ENCODE data around the gene PKM.

PKM gene

DNA sequence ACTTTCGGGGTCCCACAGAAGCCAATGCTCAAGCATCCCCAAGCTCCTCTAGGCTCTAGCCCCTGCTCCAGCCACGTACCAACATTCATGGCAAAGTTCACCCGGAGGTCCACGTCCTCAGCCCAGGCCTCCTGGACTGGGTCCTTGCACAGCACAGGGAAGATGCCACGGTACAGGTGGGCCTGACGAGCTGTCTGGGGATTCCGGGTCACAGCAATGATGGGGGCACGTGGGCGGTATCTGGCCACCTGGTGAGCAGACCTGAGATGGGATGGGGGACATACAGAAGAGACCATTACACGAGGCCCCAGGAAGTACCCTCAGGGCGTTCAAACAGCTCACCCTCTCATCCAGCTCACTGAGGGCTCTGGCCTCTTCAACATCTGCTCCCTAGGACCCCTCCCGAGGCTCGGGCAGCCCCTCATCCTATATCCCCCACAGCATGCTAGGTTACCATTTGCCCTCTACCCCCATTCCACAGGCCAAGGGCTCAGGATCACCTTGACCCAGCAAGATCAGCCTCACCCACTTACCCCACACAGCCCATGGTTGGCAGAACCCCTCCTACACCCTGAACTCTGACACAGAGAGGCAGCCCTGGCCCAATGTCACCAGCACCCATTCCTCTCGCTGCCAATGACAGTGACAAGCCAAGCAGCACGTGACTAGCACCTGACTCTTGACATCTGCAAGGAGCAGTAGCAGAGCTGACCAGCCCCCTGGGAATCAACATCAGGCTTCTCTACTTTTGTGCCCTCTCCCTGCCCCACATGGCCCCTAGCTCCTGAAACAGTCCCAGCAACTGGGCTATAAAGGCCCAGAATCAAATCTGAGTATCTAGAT, 30.4 kb downstream of the PKM start:
- no peak for DNase-seq (ENCODE audit: low read depth in 2 of 2)

DNA sequence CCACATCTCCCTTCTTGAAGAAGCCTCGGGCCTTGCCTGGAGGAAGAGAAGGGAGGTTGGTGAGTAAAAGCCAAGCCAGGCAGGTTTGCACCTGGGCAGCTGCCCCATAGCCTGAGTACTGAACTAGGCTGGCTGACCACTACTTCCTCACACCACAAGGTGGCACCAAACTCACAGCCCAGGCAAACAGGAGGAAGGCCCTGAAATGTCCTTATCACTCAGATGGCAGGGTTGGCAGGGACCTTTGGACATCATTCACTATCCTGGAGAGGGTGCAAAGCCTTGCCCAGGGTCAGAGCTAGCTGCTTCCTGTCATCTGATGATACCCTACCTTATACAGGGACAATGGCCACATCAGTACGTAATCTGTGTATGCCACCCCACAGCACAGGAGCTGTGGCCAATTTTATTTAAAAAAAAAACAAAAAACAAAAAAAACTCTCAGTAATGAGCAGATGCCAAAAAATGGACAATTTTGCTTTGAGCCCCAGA, 31.2 kb downstream of the PKM start:
- DNase-seq (ENCODE audit: low read depth in 2 of 2) = peak; percentile 50 to 54

DNA sequence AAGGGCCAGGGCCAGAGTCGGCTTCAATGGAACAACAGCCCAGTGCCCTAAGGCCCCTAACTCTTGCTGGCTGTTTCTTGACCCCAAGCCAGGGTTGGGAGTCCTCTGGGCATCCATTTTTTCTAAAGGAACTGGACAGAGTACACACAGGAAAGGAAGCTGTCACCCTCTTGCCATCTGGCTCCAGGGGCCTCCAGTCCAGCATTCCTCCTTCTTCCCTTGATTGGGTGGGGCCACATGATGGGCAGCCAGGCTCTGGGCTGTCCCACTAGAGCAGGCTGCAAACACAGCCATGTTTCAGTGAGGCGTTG, 31.8 kb downstream of the PKM start:
- no peak for DNase-seq (ENCODE audit: low read depth in 2 of 2)

DNA sequence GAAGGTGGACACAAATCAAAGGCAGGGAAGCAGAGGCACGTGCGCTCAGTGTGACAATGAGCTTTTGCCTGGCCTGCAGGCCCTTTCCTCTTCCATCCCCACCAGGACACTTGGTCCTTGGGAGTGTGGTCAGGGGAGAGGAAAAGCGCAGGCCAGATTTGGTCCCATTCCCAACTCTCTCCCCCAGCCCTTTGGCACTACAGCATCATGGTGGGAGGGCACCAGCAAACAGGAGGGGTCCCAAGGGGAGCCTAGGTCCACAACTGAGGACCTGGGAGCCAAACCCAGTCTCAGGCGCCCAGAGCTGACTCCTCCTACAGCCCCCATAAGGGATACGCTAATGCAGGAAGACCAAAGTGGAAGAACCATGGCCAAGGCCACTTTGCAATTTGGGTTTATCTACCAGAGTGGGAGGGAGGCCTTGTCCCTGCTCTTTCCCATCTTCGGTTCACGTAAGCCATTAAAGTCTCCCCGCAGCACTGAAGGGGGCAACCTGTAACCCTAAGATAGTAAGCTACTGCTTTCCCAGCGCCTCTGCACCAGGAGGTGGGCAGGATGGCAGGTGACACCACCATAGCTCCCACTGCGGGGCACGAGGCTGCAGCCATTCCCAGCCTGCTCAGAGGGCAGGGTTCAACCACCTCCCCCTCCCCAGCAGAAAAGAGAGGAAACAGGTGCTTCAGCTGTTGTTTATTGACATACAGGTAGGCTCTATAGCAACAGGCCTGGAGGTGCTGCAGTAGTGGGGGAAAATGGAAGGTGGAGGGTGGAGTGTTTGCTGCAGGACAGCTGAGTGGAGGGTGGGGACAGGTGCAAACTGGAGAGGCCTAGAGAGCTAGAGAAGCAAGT, 32.4 kb downstream of the PKM start:
- DNase-seq (ENCODE audit: low read depth in 2 of 2) = no peak

DNA sequence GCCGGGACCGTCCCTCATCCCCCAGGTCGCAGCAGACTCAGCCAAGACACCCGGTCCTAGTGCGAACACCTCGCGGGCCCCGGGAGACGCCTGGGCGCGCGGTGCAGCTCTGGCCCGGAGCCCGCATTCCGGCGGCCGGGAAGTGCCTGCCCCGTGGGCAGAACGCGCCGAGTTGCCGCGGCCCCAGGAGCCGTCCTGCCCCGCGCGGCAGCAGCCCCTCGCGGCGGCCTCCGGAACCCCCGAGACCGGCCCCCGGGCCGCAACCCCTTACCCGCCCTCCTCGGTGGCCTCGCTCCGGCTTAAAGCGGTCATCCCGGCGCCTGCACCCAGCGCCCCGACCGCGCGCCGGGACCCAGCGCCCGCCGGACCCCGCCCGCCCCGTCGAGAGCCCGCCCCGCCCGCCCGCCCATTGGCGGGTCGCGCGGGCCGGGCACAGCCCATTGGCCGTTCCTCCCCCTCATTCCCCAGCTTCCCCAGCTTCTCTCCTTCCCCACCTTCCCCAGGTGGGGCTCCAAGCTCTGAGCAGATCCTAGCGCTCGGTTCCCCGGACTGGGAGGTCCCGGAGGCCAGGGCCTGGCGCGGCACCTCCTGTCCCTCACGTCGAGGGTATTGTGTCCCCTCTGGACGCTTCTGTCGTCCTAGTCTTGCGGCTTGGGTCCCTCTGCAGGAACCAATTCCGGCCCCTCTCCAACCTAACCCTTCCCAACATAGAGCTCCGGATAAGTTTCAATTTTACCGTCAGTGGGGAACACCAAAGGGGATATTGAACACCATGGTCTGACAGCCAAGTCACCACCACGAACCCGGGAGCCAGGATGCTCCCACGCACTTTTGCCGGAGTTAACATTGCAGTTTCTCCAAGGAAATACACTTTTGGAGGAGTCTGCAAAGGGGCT, 33.3 kb downstream of the PKM start, which contains the start of gene GRAMD2A:
Gene GRAMD2A (minus strand): TSS at position 328 of the 896 bp plus-strand sequence.
- no peak for DNase-seq (ENCODE audit: low read depth in 2 of 2)

DNA sequence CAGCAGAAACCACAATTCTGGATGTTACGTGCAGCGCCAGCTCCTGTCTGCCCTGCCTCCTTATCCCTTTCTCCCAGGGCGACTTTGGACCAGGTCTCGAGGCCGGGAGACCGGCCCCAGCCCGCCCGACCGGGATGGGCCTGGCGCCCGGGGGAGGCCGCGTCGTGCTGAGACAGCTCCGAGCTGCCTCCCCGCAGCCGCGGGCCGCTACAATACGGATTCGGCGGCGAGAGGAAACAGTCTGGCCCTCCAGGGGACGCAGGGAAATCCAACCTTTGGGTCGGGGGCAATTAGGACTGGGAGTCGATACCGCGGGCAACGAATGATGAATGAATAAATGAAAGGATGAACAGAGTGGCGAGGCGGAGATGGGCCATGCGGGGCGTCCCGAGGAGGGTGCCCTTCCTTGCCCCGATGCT, 33.9 kb downstream of the PKM start:
- DNase-seq (ENCODE audit: low read depth in 2 of 2) = no peak

DNA sequence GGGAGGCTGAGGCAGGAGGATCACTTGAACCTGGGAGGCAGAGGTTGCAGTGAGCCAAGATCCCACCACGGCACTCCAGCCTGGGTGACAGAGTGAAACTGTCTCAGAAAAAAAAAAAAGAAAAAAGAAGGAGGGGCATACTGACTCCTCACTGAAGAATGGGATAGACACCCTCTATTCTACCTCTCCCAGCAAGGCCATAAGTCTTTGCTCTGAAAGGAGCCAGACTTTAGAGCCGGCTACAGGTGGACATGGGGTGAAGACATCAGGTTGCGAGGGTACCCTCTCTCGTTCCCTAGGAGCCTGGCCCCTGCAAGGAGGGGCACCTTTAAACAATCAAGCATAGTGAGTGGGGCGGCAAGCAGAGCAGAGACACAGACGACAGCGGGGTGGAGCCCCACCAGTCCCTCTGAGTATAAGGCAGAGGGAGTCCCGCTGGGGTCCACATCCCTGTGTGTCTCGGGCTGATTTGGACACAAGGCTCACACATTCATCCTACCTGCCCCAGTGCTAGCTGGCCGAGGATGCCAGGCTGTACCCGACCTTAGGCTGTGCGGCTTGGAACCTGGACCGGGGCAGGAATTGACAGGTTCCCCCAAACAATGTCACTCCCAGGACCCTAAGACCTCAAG, 34.5 kb downstream of the PKM start:
- DNase-seq (ENCODE audit: low read depth in 2 of 2) = no peak

DNA sequence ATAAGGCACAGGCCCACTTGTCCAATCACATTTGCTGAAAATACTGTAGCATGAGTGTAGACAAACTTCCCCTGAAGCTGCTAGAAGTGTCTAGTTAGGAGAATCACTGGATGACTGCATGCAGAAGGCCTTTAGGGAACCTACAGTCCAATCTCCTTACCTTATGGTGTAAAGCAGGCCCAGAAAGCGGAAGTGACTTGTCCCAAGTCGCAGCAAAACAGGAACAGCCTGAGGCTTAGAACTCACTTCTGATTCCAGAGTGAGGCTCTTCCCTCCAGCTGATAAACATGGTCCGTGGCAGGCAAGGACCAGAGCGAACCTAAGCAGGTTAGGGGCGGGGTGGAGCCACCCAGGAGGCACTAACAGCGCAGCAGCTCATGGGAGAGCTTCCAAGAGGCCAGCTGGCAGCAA, 35.9 kb downstream of the PKM start:
- no peak for DNase-seq (ENCODE audit: low read depth in 2 of 2)

DNA sequence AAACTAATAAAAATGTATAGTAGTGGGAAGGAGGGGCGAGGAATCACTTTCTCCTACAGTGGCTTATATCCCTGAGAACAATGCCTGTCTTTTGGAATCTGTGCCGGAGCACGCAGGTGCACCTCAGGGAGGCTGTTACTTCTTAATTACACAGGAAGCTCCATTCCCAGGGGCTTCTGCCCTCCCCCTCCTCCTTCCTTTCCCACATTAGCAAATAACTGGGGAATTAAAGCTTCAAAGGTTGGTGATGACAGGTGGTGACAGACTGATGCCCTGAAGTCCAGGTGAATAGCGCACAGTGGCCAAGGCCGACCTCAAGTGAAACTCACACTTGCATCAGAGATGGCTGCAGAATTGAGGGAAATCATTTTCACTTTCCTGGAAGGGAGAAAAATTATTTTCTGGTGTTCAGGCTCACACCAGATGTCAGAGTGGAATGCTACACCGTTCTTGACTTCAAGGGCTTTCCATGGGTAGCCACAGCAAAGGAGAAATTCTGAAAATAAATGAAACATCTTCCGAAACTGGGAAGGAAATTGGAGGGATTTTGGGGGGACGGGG, 37.1 kb downstream of the PKM start:
- no peak for DNase-seq (ENCODE audit: low read depth in 2 of 2)

DNA sequence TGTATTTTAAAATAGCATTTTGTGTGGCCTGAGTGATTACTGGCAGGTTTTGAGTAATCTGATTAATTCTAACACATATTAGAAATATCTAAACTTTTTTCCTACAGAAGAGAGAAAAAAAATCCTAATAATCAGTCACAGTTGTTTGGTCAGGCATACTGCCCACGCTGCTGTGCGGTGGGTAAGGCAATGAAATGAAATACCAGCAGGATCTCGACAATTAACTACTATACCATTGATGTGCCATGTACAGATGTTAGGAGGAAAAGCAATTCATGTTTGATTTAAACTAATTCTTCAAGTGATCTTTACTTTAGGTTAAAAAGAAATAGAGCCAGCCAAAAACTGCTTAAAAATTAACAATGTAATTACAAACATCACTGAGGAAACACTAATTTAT, 38.6 kb downstream of the PKM start:
- no peak for DNase-seq (ENCODE audit: low read depth in 2 of 2)

DNA sequence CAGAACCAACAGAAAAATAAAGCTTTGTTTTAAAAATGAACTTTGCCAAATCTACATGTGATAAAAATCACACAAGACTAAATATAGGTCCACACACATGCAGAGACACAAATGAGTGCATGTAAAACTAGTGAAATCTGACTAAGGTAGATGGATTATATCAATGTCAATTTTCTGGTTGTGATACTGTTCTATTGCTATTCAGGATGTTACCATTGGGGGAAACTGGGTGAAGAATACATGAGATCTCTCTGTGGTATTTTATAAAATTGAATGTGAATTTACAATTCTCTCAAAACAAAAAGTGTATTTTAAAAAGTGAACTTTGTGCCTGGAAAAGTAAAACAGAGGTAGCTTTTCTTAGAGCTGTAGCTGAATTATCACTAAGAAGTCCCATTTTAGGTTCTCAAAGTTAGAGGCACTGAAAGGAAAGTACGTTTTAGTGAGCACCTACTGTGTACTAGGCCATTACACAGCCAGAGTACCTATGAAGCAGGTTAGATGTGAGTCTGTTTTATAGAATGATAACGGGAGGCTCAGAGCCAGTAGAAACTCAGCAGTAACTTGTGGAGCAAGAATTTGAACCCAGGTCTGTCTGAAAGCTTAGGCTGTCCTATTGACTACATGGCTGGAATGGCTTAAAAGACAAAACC, 41.6 kb downstream of the PKM start:
- no peak for DNase-seq (ENCODE audit: low read depth in 2 of 2)

DNA sequence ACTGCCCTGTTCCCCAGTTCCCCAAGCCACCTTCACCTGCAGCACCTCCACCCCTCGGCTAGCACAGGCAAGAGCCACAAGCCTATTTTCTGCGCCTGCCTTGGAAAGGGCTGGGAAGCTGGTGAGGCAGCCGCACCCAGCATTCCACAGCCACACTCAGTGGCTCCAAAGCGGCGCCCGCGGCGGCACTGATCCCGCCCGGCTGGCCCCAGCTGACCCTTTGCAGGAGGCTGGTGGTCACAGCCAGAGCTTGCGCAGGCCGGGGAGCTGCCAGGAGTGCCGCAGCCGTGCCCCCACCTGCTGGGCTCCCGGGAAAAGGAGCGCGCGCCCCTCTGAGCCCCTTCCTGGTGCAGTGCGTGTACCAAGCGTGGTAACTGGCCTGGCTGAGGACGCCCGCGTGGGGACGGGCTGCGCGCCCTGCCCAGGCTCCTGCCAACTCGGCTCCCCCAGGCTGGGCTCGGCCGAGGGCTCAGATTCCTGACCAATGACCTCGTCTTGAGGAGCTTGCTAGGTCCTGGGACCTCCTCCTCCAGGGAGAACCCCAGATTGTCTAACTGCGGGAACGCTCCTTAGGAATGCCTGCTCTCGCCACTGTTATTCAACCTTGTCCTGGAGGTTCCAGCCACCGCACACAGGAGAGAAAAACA, 46.7 kb downstream of the PKM start:
- DNase-seq (ENCODE audit: low read depth in 2 of 2) = no peak

DNA sequence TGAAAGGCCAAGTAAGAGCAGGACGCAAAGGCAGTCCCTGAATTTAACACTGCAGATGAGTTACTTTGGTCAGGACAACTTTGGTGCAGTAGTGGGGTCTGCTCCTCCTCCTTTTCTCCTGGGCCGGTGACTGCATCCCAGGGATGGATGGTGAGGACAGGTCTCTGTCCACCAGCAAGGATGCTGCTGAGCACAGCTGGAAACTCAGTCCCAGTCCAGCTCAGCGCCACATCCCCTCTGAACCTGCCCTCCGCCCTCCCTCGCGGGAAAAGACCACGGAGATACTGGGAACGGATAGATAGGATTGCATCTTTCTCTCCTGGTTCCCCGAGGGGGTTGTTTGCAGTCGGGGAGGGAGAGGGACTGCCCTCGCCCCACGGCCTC, 47.2 kb downstream of the PKM start:
- no peak for DNase-seq (ENCODE audit: low read depth in 2 of 2)

DNA sequence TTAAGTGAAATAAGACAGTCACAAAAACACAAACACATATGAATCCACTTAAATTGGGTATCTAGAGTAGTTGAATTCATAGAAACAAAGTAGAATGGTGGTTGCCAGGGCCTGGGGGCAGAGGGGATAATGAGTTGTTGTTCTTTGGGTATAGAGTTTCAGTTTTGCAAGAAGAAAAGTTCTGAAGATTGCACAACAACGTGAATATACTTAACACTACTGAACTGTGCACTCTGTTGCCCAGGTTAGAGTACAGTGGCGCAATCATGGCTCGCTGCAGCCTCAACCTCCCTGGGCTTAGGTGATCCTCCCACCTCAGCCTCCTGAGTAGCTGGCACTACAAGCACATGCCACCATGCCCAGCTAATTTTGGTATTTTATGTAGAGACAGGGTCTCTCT, 48.3 kb downstream of the PKM start:
- DNase-seq (ENCODE audit: low read depth in 2 of 2) = no peak

DNA sequence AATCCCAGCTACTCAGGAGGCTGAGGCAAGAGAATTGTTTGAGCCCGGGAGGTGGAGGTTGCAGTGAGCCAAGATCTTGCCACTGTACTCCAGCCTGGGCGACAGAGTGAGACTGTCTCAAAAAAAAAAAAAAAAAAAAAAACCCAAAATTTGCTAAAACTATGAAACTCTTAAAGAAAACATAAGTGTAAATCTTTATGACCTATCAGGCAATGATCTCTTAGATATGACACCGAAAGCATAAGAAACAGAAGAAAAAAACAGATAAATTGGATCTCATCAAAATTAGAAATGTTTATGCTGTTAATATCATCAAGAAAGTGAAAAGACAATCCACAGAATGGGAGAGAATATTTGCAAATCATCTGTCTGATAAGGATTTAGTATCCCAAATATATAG, 48.7 kb downstream of the PKM start:
- no peak for DNase-seq (ENCODE audit: low read depth in 2 of 2)

DNA sequence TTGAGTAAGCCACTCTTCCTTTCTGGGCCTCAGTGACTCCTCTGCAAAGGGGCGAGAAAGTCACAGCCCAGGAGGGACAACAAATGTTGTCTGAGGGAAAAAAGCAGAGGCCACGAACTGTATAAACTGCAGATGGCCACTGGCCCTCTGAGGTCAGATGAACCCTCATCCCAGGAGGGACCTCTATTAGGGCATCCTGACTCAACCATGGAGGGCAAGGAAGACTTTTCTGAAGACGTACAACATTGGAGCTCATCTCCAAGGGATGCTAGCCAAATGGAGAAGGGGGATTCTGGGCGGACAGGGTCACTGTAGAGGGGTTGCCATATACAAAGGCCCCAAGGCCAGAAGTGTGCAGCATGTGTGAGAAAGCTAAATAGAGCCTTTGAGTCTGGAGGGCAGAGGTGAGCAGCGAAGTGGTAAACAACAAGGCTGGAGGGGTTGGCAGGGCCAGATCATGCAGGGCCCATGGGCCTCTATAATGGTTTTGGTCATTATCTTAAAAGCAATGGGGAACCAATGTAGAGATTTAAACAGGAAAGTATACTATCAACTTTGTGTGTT, 50.1 kb downstream of the PKM start:
- DNase-seq (ENCODE audit: low read depth in 2 of 2) = no peak

DNA sequence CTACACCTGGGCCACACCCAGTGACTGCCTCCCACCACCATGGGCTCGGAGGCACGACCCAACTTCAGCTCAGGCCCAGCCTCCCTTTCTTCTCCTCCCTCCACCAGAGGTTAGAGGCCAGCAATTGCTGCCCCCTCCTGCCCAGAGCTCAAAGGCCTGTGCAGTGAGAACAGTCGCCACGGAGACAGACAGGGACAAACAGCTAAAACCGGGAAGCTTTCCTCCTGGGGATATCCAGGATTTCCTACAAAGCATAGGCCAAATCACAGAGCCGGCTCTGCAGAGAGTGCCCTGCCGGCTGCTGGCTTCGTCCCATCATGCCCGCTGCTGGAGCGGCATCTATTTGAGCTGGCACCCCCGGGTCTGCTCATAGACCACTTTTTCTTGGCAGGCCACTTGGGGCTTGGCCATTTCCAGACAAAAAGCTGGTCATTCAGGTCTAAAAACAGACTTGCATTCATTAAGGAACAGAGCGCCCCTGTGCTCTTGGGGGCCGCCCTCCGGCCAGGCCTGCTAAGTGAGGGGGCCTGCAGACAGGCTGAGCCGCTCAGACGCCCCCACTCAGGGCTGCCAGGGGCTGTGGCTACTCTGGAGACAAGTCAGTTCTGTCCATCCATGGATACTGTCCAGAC, 50.9 kb downstream of the PKM start:
- no peak for DNase-seq (ENCODE audit: low read depth in 2 of 2)

DNA sequence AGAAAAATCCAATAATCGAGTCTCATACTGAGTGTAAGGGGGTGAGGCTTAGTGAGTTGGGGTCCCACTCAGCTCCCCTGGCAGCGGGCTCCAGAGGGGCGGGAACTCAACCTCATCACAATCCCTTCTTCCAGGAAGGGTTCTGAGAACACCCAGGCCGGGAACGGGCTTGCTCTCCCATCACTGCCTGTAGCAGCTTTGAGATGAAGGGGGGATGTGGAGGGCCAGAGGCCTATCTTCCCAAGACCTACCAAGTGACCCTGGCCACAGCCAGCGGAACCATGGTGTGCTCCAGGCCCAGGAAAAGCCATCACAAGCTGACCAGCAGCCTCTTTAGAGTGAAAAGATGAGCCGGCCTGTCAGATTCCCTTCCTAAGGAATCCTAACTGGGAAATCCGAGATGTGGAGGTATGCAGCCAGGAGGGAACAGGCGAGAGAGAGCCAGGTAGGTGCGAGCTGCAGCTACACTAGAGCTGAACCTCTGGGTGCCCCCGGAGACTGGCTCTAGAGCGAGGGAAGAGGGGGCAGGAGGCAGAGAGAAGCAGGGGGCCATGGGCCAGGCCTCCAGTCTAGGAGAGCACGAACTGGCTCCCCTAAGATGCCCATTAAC, 51.9 kb downstream of the PKM start:
- no peak for DNase-seq (ENCODE audit: low read depth in 2 of 2)

DNA sequence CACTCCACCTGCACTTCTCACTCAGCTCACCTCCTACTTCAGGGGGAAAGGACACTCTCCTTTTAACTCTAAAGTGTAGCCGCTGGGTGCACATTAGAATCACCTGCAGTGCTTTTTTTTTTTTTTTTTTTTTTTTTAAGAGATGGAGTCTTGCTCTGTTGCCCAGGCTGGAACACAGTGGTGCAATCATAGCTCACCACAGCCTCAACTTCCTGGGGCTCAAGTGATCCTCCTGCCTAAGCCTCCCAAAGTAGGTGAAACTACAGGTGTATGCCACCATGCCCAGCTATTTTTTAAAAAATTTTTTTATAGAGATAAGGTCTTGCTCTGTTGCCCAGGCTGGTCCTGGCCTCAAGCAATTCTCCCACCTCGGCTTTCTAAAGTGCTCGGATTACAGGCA, 54.2 kb downstream of the PKM start:
- DNase-seq (ENCODE audit: low read depth in 2 of 2) = no peak

All from stimulated activated CD8-positive, alpha-beta memory T cell treated with anti-CD3 and anti-CD28 coated beads, Interleukin-2, amount 100 ng/mL, for 1 hour (primary cell).